Urothelium cell line (cell line): Measurements from ENCODE around the gene CFAP119.

Experiments
- DNase-seq: peaks from one replicate; pipeline ENCODE4 v3.0.0; 2011; ENCODE audit warnings: low spot score, mixed read lengths
- FAIRE-seq: peaks from 2 replicates; lab custom pipeline; 2011; peaks lifted over from hg19 to GRCh38; lab: Jason Lieb, UNC

The CFAP119 gene

DNA sequence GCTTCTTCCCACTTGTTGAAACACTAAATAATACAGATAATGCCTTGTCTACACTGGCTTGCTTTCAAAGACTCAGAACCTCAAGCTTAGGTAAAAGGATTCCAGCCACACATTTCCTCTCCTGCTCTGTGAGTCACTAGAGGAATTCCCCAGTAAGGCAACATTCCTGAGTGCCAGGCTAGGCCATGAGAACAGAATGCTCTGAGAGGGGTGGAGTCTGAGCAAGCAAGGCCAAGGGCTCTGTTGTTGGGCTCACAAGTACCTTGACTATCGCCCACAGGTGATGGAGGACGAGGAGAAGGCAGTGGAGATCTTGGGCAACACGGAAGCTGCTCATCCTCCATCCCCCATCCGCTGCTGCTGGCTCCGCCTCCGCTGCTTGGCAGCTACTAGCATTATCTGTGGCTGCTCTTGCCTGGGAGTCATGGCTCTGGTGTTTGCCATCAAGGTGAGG lies 20.4 kb downstream of the CFAP119 start:
- DNase-seq (peak; percentile 74), FAIRE-seq (no peak)

DNA sequence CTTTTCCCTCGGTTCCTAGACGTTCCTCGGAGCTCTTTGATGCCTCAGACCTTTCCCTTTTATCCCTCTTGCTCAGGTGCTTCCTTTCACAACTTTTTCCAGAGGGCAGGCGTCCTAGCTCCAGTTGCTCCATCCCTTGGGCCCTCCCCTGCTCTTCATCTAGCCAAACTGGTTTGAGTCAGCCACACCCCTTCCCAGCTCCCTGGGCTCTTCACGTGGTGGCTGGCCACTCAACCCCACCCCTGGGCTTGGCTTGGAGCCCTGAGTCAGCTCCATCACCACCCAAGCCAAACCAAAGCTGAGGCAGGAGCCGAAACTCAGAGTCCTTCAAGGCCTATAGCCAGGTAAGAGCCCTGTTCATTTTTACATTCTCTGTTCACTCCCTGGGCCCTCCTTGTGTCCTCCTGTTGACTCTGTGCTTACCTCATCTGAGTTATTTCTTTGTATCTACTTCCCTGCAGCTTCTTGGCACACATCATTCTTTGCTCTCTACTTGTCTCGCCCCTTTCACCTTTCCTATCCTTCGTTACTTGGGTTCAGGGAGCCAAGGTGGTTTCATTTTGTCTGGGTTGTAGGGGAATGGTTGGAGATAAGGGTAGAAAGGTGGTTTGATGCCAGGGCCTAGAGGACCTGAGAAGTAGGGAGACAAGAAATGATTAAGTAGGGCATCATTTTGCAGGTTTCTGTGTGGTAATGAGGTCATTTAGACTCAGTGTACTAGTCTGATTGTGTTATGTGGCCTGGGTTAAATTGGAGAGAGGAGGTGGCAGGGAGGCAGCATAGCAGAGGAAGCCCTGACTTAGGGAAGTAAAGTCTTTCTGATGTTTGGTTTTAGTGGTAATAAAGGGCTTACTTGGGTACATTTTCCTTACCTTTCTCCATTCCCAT lies 21.3 kb downstream of the CFAP119 start:
- peak; percentile 61 for DNase-seq

DNA sequence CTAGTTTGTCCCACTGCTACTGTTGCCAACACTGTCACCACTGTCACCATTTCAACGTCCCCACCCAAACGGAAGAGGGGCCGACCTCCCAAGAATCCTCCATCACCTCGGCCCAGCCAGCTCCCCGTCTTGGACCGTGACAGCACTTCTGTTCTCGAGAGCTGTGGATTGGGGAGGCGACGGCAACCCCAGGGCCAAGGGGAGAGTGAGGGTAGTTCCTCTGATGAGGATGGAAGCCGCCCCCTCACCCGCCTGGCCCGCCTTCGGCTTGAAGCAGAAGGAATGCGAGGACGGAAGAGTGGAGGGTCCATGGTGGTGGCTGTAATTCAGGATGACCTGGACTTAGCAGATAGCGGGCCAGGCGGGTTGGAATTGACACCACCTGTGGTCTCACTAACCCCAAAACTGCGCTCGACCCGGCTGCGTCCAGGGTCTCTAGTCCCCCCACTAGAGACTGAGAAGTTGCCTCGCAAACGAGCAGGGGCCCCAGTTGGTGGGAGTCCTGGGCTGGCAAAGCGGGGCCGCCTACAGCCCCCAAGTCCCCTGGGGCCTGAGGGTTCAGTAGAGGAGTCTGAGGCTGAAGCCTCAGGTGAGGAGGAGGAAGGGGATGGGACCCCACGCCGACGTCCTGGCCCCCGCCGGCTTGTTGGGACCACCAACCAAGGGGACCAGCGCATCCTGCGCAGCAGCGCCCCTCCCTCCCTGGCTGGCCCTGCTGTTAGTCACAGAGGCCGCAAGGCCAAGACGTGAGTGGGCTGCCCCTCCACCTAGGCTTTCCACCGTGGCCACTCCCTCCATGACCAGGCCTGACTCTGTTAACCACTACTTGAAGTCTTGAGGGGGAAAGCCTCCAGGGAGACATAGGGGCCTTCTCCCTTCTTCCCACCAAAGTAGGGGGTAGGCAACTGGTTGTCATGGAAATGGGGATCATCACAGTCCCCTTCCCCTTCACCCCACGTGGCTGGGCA lies 22.6 kb downstream of the CFAP119 start:
- FAIRE-seq: no peak
- no peak for DNase-seq

More for the DNA sequence above, 21.3 kb downstream of the CFAP119 start:
- FAIRE-seq: no peak

DNA sequence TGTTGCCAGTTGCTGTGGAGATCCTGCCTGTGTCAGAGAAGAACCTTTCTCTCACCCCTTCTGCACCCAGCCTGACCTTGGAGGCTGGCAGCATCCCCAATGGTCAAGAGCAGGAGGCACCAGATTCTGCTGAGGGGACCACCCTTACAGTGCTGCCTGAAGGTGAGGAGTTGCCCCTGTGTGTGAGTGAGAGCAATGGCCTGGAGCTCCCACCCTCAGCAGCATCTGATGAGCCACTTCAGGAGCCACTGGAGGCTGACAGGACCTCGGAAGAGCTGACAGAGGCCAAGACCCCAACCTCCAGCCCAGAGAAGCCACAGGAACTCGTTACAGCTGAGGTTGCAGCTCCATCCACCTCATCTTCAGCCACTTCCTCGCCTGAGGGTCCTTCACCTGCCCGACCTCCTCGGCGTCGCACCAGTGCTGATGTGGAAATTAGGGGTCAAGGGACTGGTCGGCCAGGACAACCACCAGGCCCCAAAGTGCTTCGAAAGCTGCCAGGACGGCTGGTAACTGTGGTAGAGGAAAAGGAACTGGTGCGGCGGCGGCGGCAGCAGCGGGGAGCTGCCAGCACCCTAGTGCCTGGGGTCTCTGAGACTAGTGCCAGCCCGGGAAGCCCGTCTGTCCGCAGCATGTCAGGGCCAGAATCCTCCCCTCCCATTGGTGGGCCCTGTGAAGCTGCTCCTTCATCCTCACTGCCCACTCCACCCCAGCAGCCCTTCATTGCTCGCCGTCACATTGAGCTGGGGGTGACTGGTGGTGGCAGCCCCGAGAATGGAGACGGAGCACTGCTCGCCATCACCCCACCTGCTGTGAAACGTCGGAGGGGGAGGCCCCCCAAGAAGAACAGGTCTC lies 23.8 kb downstream of the CFAP119 start:
- DNase-seq (no peak), FAIRE-seq (no peak)

DNA sequence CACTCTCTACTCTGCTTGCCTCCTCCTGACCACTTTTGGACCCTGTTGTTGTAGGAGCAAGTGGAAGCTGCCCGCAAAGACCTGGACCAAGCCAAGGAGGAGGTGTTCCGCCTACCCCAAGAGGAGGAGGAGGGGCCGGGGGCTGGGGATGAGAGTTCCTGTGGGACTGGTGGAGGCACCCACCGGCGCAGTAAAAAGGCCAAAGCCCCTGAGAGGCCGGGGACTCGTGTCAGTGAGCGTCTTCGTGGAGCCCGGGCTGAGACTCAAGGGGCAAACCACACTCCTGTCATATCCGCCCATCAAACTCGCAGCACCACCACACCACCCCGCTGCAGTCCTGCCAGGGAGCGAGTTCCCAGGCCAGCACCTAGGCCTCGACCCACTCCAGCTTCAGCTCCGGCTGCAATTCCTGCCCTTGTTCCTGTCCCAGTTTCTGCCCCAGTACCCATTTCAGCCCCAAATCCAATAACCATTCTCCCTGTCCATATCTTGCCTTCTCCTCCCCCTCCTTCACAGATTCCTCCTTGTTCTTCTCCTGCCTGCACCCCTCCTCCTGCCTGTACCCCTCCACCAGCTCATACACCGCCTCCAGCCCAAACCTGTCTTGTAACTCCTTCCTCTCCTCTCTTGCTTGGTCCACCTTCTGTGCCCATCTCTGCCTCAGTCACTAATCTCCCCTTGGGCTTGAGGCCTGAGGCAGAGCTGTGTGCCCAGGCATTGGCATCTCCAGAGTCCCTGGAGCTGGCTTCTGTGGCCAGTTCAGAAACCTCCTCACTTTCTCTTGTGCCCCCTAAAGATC lies 24.7 kb downstream of the CFAP119 start:
- FAIRE-seq (no peak), DNase-seq (no peak)

DNA sequence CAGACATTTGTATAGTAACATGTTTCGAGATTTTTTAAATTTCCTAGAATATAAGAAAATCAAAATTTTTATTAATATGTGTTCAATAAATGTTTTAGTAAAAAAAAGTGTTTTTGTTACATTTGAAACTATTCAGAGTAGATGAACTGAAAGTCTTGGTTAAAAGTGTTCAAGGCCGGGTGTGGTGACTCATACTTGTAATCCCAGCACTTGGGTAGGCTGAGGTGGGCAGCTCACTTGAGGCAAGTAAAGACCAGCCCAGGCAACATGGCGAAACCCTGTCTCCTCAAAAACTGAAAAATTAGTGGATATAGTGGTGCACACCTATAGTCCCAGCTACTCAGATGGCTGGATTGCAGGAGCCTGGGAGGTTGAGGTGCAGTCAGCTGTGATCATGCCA lies 30.5 kb downstream of the CFAP119 start:
- FAIRE-seq (no peak), DNase-seq (no peak)

DNA sequence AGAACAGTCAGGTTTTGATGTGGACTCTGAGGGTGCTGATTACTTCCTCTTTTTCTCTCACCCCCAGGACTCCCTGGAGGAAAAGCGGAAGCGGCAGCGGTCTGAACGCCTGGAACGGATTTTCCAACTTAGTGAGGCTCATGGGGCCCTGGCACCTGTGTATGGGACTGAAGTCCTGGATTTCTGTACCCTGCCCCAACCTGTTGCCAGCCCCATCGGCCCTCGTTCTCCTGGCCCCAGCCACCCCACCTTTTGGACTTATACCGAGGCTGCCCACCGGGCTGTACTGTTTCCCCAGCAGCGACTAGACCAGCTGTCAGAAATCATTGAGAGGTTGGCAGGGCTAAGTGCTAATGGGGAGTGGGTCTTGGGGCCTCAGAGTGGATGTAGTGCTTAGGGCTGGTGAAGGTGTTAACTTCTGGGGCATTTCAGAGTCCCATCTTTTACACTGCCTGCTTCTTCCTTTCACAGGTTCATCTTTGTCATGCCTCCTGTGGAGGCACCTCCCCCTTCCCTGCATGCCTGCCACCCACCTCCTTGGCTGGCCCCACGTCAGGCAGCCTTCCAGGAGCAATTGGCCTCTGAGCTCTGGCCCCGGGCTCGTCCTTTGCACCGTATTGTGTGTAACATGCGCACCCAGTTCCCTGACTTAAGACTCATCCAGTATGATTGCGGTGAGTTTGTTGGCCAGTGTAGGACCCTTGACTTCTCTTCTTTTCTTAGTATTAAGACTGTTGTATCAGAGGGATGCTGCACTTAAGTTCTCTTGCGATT lies 32.8 kb downstream of the CFAP119 start:
- FAIRE-seq (no peak), DNase-seq (no peak)

DNA sequence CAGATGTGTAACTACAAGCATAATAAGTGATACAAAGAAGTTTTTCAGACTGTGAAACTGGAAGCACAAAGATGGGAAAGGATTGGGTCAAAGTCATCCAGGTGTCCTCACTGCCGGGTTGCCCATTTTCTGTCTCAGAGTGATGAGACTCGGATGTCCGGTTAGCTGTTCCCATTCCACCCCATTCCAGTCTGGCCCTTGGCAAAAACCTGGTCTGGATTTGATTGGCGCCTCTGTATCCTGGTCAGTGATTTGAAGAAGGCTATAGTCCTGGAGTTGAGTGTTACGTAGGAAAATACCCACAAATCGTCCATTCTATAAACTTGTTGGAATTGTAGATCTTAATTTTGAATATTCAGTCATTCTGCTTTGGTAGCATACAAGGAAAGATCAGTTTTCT lies 33.5 kb downstream of the CFAP119 start:
- FAIRE-seq (no peak), DNase-seq (no peak)

DNA sequence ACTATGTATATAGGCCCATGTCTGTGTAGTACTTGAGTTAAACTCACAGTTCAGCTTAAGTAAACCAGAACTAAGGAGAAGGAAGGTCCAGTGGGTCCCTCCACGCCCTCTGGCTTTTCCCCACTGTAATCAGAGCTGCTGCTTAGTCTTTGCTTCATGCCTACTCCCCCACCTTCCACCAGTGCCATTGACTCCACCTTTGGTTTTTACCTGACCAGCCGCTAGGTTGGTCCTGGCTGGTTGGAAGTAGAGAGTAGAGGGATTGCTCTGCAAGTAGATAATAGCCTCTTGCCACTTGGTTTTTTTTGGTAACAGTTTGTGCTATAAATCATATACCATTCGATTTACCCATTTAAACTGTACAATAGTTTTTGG lies 36.5 kb downstream of the CFAP119 start:
- DNase-seq: no peak
- FAIRE-seq: no peak

DNA sequence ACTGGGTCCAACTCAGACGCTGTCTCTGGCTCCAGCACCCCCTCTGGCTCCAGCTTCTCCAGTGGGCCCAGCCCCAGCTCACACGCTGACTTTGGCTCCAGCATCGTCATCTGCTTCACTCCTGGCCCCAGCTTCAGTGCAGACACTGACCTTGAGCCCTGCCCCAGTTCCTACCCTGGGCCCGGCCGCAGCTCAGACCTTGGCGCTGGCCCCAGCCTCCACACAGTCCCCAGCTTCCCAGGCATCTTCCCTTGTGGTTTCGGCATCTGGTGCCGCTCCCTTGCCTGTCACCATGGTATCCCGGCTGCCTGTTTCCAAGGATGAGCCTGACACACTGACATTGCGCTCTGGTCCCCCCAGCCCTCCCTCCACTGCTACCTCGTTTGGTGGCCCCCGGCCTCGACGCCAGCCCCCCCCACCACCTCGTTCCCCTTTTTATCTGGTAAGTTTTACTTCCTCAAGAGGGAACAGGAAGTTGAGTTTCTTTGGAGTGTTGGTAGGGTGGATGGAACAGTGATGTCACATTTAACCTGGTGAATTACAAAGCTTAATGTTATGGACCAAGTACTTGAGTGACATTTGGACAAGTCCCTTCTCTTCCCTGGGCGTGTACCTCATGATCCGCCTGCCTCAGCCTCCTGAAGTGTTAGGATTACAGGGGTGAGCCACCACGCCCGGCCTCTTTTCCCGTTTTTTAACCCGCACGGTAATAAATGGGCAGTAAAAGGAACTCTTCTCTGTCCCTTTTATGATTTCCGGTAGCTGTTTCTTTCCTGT lies 37.0 kb downstream of the CFAP119 start:
- FAIRE-seq (no peak), DNase-seq (no peak)

DNA sequence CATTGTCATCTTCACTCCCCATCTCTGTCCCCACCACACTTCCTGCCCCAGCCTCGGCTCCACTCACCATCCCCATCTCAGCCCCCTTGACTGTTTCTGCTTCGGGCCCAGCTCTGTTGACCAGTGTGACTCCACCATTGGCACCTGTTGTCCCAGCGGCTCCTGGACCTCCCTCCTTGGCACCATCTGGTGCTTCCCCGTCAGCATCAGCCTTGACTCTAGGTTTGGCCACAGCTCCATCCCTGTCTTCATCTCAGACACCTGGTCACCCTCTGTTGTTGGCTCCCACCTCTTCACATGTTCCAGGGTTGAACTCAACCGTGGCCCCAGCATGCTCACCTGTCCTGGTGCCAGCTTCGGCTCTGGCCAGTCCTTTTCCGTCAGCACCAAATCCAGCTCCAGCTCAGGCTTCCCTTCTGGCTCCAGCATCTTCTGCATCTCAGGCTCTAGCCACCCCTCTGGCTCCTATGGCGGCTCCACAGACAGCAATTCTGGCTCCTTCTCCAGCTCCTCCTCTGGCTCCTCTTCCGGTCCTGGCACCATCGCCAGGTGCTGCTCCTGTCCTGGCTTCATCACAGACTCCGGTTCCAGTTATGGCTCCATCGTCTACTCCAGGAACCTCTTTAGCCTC lies 38.0 kb downstream of the CFAP119 start:
- FAIRE-seq (no peak), DNase-seq (no peak)

DNA sequence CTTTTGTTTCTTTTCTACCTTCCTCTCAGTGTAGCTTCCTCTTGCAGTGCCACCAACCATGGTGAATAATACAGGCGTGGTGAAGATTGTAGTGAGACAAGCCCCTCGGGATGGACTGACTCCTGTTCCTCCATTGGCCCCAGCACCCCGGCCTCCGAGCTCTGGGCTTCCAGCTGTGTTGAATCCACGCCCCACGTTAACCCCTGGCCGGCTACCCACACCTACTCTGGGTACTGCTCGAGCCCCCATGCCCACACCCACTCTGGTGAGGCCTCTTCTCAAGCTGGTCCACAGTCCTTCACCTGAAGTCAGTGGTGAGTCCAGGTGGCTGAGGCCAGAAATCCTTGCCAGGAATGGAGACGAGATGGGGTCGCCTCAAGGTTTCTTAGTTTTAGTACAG lies 38.9 kb downstream of the CFAP119 start:
- DNase-seq: no peak
- no peak for FAIRE-seq

DNA sequence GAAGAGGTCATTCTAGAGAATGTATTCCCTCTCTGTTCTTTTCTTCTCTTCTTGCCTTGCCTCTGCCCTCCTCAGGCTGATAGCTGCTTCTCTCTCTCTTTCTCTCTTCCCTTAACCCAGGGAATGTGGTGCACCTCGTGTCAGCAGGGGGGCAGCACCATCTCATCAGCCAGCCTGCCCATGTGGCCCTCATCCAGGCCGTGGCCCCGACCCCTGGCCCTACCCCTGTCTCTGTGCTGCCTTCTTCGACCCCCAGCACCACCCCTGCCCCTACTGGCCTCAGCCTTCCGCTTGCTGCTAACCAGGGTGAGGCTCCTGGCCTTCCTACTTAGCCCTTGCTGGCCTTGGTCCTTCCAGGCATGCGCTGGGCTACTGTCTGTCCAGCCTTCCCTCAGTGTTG lies 39.4 kb downstream of the CFAP119 start:
- DNase-seq: no peak
- FAIRE-seq: no peak

DNA sequence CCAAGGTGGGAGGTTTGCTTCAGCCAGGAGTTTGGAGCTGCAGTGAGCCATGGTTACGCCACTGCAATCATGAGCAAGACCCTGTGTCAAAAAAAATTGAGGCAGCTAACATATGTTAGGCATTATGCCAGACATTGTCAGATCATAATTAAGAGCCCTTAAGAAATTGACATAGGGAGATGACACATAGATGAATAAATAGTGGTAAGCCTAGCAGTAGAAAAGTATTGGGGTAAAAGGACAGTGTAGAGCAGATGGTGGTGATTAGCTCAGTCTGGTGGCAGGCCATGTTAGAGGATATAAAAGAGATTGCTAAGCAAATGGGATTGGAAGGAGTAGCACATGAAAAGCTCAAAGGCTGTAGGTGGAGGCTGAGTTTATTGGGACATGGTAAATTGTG lies 40.3 kb downstream of the CFAP119 start:
- DNase-seq: no peak
- no peak for FAIRE-seq

DNA sequence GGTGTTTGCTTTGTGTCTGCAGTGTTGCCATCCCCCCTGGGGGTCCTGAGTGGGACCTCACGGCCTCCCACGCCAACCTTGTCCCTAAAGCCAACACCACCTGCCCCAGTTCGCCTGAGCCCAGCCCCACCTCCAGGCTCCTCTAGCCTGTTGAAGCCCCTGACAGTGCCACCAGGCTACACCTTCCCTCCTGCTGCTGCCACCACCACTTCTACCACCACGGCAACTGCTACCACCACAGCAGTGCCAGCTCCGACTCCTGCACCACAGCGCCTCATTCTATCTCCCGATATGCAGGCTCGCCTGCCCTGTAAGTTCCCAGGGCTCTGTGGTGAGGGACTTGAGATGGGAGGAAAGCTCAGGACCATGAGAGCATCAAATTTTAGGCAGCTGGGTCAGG lies 40.7 kb downstream of the CFAP119 start:
- no peak for FAIRE-seq
- no peak for DNase-seq

DNA sequence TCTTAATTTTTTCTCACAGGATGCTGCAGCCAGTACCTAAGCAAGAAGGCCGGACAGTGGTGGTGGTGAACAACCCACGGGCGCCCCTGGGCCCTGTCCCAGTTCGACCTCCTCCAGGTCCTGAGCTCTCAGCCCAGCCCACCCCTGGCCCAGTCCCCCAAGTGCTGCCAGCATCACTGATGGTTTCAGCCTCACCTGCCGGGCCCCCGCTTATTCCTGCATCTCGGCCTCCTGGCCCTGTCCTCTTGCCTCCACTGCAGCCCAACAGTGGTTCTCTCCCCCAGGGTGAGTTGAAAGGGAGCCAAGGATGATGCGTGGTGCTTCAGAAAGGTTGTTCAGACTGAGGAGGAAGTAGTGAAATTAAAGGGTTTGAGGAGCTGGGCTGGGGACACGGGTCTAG lies 41.2 kb downstream of the CFAP119 start:
- no peak for DNase-seq
- FAIRE-seq: no peak

DNA sequence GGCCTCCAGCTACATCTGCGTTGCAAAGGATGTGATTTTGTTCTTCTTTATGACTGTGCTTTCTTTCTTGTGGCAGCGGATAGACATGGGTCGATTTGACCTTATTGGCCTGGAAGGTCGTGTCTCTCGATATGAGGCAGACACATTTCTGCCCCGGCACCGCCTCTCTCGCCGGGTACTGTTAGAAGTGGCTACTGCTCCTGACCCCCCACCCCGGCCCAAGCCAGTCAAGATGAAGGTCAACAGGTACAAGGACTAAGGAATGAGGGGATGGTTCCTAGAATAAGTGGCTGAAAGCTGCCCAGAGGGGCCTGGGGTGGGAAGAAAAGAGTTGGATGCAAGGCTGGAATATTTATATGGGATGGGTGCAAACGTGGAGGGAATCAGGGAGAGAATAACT lies 41.8 kb downstream of the CFAP119 start:
- no peak for DNase-seq

More for the DNA sequence above, 41.8 kb downstream of the CFAP119 start:
- FAIRE-seq: no peak
